Sigmoid colon (tissue), 4 donors: Measurements from ENCODE around the gene ADORA1.

Experiments
- CTCF ChIP-seq, 4 experiments: fragments of 450-650 bp in 3 of 4; fragments of 200-600 bp in 1 of 4; IDR thresholded peaks; one replicate each; pipeline ENCODE4 v1.5.1; 2016 to 2019; ENCODE audit warnings: antibody characterized with exemption in 4 of 4, mild to moderate bottlenecking in 3 of 4, moderate library complexity in 2 of 4
- POLR2A ChIP-seq, 2 donors: fragments of 450-650 bp; IDR thresholded peaks; one replicate each; pipeline ENCODE4 v1.6.1; 2016; ENCODE audit warnings: antibody characterized with exemption in 2 of 2, mild to moderate bottlenecking in 2 of 2, moderate library complexity in 2 of 2
- POLR2AphosphoS5 ChIP-seq, 4 donors: sonication (generic); formaldehyde crosslinking; IDR thresholded peaks; one replicate each; pipeline ENCODE4 v1.6.1; 2017; ENCODE audit warnings: antibody characterized with exemption in 4 of 4

DNA sequence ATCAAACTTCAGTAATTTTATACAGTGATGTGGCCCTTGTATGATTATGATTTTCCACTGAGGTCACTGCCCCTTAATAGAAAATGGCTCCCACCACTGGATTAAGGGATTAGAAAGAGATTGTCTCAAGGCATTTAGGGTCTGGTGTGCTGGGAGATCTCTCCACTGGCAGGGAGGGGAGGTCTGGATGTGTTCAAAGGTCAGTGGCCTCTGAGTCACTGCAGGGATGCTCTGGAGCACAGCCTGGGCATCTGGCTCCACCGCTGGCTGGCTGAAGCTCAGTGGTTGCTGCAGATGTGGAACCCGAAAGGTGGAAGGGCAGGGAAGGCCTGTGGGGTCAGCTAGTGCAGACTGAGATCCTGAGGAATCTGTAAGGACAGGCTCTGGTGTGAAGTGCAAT is 77.2 kb downstream of the ADORA1 start:
- TF ChIP-seq CTCF (IDR thresholded peaks at IDR 0.05) (no peak), POLR2AphosphoS5 (IDR thresholded peaks at IDR 0.05) (no peak), POLR2A (IDR thresholded peaks at IDR 0.05) (no peak)
